Caco-2 (cell line): ENCODE data around the gene RASEF. TPM values are rescaled to one million over a fixed set of nuclear protein-coding genes. Genes with fewer than 3 reads are reported as not detected.

Source experiments
- BruUV-seq: library from RNA; stranded (reverse); fragments of 400-500 nt; replicated peaks from 2 replicates; lab custom pipeline; 2021; lab: Mats Ljungman, UMichigan
- CTCF ChIA-PET: fragments of 300-600 bp; sonication (Branson Sonifier 250); formaldehyde crosslinking; loops from one replicate; lab custom pipeline; 2022; ENCODE audit warnings: antibody characterized with exemption; lab: Charles Lee
- POLR2A ChIA-PET: fragments of 300-600 bp; sonication (Branson Sonifier 250); formaldehyde crosslinking; loops from one replicate; lab custom pipeline; 2022; ENCODE audit warnings: antibody characterized with exemption; lab: Charles Lee
- DNase-seq, 2 experiments: peaks; one replicate each; pipeline versions ENCODE4 v3.0.0 to v3.0.0-alpha.2; 2020 to 2022
- H3K27me3 ChIP-seq: replicated peaks from 2 replicates; pipeline ENCODE4 v1.6.0; 2011; ENCODE audit warnings: low read length; ENCODE audit not compliant: control insufficient read depth, insufficient read depth
- H3K36me3 ChIP-seq: 2 replicates; pipeline ENCODE4 v1.5.1; 2011; ENCODE audit warnings: low read length; ENCODE audit not compliant: control insufficient read depth, insufficient read depth
- H3K4me1 ChIP-seq: fragments of 250-450 bp; sonication (Bioruptor Pico); 2 replicates; pipeline ENCODE4 v1.5.1; 2020; ENCODE audit warnings: mild to moderate bottlenecking
- H3K4me3 ChIP-seq: 2 replicates; pipeline ENCODE4 v1.5.1; 2011; ENCODE audit warnings: low read depth, mild to moderate bottlenecking, control low read depth, low read length
- H3K9me3 ChIP-seq: fragments of 250-450 bp; sonication (Bioruptor Pico); 2 replicates; pipeline ENCODE4 v1.5.1; 2020; ENCODE audit warnings: mild to moderate bottlenecking, moderate library complexity
- H3K27ac Mint-ChIP-seq: one replicate; pipeline ENCODE4 v1.8.0; 2022; ENCODE audit warnings: mixed read lengths; ENCODE audit not compliant: unreplicated experiment
- H3K27me3 Mint-ChIP-seq: one replicate; pipeline ENCODE4 v1.8.0; 2022; ENCODE audit warnings: mixed read lengths; ENCODE audit not compliant: insufficient read depth, unreplicated experiment
- H3K36me3 Mint-ChIP-seq: one replicate; pipeline ENCODE4 v1.8.0; 2022; ENCODE audit warnings: mild to moderate bottlenecking, mixed read lengths; ENCODE audit not compliant: insufficient read depth, unreplicated experiment
- H3K4me1 Mint-ChIP-seq: one replicate; pipeline ENCODE4 v1.8.0; 2022; ENCODE audit warnings: low read depth, mixed read lengths; ENCODE audit not compliant: unreplicated experiment
- H3K4me3 Mint-ChIP-seq: one replicate; pipeline ENCODE4 v1.8.0; 2022; ENCODE audit warnings: mild to moderate bottlenecking, moderate library complexity, mixed read lengths; ENCODE audit not compliant: unreplicated experiment
- H3K9me3 Mint-ChIP-seq: one replicate; pipeline ENCODE4 v1.8.0; 2022; ENCODE audit warnings: mixed read lengths; ENCODE audit not compliant: unreplicated experiment
- intact Hi-C: fragments of 100-400 bp; cut with micrococcal nuclease; formaldehyde crosslinking; loops from one replicate; pipeline ENCODE4 v1.10.0; 2022; ENCODE audit not compliant: unreplicated experiment
- total RNA-seq: library from RNA; stranded (reverse); gene quantifications from 2 replicates; pipeline ENCODE4 v1.2.3, GENCODE V29; 2022
- TF ChIP-seq, protein P1 (sequence below), 2 experiments: fragments of 200-600 bp in 1 of 2; IDR thresholded peaks; 1 replicate in 1 of 2; 2 replicates in 1 of 2; pipeline versions ENCODE4 v1.5.1 to v1.8.0; 2011 to 2022; ENCODE audit warnings: antibody characterized with exemption in 1 of 2, control low read depth in 1 of 2, inconsistent platforms in 1 of 2, low read depth in 1 of 2, low read length in 1 of 2, mild to moderate bottlenecking in 1 of 2, moderate library complexity in 1 of 2; ENCODE audit not compliant: insufficient read depth in 1 of 2, severe bottlenecking in 1 of 2, unreplicated experiment in 1 of 2

The RASEF gene
- total RNA-seq, 1 experiment from 2014 or later, result 0.32 TPM

GRCh38 chr9:83035143-83035542 lies 27.8 kb downstream of the RASEF start:
- no peak overlapping the region for H3K4me3 ChIP-seq
- H3K27me3 ChIP-seq, result no peaks in the 10 kb centered on the region
- no peak overlapping the region for H3K4me3 Mint-ChIP-seq
- TF ChIP-seq, protein P1, sequence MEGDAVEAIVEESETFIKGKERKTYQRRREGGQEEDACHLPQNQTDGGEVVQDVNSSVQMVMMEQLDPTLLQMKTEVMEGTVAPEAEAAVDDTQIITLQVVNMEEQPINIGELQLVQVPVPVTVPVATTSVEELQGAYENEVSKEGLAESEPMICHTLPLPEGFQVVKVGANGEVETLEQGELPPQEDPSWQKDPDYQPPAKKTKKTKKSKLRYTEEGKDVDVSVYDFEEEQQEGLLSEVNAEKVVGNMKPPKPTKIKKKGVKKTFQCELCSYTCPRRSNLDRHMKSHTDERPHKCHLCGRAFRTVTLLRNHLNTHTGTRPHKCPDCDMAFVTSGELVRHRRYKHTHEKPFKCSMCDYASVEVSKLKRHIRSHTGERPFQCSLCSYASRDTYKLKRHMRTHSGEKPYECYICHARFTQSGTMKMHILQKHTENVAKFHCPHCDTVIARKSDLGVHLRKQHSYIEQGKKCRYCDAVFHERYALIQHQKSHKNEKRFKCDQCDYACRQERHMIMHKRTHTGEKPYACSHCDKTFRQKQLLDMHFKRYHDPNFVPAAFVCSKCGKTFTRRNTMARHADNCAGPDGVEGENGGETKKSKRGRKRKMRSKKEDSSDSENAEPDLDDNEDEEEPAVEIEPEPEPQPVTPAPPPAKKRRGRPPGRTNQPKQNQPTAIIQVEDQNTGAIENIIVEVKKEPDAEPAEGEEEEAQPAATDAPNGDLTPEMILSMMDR (IDR thresholded peaks at IDR 0.05; ENCODE audit: insufficient read depth in 1 of 2, low read depth in 1 of 2, low read length in 1 of 2, severe bottlenecking in 1 of 2, unreplicated experiment in 1 of 2), result no peak
- no peak for DNase-seq
- POLR2A ChIA-PET, result no interaction called here
- H3K36me3 Mint-ChIP-seq, result no peaks in the 10 kb centered on the region
- H3K36me3 ChIP-seq, result no peaks in the 10 kb centered on the region
- no peaks in the 10 kb centered on the region for H3K4me1 Mint-ChIP-seq
- H3K27me3 Mint-ChIP-seq, result no peaks in the 10 kb centered on the region
- H3K4me1 ChIP-seq, result no peaks in the 10 kb centered on the region
- intact Hi-C loops, result no loop called here
- no TSS peak for BruUV-seq
- CTCF ChIA-PET, result no interaction called here
- no peak overlapping the region for H3K27ac Mint-ChIP-seq
- H3K9me3 Mint-ChIP-seq, result no peaks in the 10 kb centered on the region
- H3K9me3 ChIP-seq, result no peaks in the 10 kb centered on the region

DNA sequence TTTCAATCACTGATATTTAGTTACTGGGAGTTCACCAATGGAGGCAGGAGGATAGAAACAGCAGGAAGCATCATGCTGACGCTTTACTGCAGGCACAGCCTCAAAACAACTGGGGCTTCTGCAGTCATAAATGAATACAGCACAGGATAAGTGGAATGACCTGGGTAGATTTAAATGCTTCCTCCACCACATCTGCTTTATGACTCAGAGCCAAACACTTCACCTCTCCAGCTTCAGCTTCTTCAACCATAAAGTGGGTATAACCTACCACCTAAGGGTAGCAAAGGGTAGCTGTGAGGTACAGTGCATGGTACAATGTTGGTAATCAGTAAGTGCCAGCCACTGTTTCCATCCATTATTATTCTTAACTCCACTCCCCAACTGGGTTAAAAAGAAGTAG lies 28.4 kb downstream of the RASEF start:
- no peak overlapping the region for H3K4me3 ChIP-seq
- intact Hi-C loops, result no loop called here
- no peaks in the 10 kb centered on the region for H3K27me3 ChIP-seq
- Mint-ChIP-seq H3K27ac (no peak overlapping the region), H3K4me3 (no peak overlapping the region), H3K27me3 (no peaks in the 10 kb centered on the region), H3K36me3 (no peaks in the 10 kb centered on the region), H3K4me1 (no peaks in the 10 kb centered on the region), H3K9me3 (no peaks in the 10 kb centered on the region)
- DNase-seq, result no peak
- H3K36me3 ChIP-seq, result no peaks in the 10 kb centered on the region
- ChIA-PET CTCF (no interaction called here), POLR2A (no interaction called here)
- TF ChIP-seq, protein P1 (IDR thresholded peaks at IDR 0.05; ENCODE audit: insufficient read depth in 1 of 2, low read depth in 1 of 2, low read length in 1 of 2, severe bottlenecking in 1 of 2, unreplicated experiment in 1 of 2), result no peak
- no peaks in the 10 kb centered on the region for H3K9me3 ChIP-seq
- BruUV-seq, result no TSS peak
- no peaks in the 10 kb centered on the region for H3K4me1 ChIP-seq

DNA sequence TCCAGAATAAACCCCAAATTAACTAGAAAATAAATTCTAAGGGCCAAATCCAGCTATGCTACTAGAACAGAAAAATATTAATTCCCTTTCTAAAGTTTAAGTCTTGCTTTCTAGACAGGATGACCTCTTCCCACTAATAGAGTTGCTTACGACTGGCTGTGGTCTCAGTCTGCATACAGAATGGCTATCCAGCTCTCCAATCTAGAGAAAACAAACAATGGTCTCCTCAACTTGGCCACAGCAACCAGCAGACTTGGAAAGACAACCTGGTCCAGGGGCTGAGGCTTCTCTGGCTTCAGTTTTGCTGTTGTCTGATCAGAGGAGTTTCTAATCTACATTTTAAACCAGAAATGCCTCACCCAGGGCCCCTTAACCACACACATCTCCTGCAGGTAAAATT lies 28.9 kb downstream of the RASEF start:
- intact Hi-C loops, result no loop called here
- Mint-ChIP-seq H3K9me3 (no peaks in the 10 kb centered on the region), H3K36me3 (no peaks in the 10 kb centered on the region), H3K4me3 (no peak overlapping the region), H3K27ac (no peak overlapping the region), H3K4me1 (no peaks in the 10 kb centered on the region), H3K27me3 (no peaks in the 10 kb centered on the region)
- ChIA-PET POLR2A (no interaction called here), CTCF (no interaction called here)
- no peaks in the 10 kb centered on the region for H3K9me3 ChIP-seq
- BruUV-seq, result no TSS peak
- DNase-seq, result no peak
- H3K4me3 ChIP-seq, result no peak overlapping the region
- TF ChIP-seq, protein P1 (IDR thresholded peaks at IDR 0.05; ENCODE audit: insufficient read depth in 1 of 2, low read depth in 1 of 2, low read length in 1 of 2, severe bottlenecking in 1 of 2, unreplicated experiment in 1 of 2), result no peak
- H3K27me3 ChIP-seq, result no peaks in the 10 kb centered on the region
- H3K4me1 ChIP-seq, result no peaks in the 10 kb centered on the region
- no peaks in the 10 kb centered on the region for H3K36me3 ChIP-seq
